ENCODE data around the gene PWP1.

DNA sequence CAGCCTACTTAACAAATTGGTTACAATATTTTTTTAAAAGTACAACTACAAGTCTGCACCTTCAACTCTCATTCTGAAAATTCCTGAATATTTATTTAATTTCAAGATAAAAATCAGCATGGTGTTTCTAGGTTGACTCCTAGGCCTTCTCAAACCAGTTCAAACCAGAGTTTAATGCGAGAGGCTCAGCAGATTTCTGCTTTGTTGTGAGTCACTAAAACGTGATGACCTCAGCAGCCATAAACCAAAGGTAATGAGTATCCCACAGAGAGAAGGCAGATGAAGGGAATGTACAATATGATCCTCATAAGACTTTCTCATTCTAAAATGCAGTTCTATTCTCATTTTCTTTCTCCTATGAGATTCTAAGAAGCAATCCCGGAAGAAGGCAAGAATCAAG, 73.8 kb downstream of the PWP1 start:
- TF ChIP-seq CTCF (IDR thresholded peaks at IDR 0.05; ENCODE audit: poor library complexity): no peak
- TF ChIP-seq EZH2 (IDR thresholded peaks at IDR 0.05; ENCODE audit: borderline replicate concordance): no peak

Measured in hepatocyte (in vitro differentiated cells).